Hair follicle dermal papilla cell (primary cell): ENCODE data around the gene PLCXD3. TPM values are rescaled to one million over a fixed set of nuclear protein-coding genes. Genes with fewer than 3 reads are reported as not detected.

ENCODE experiments used
- total RNA-seq: library from RNA; depleted of rRNA; stranded (reverse); fragments of >200 nt; gene quantifications from 2 replicates; pipeline ENCODE4 v1.2.3, GENCODE V29; 2012

The PLCXD3 gene, protein sequence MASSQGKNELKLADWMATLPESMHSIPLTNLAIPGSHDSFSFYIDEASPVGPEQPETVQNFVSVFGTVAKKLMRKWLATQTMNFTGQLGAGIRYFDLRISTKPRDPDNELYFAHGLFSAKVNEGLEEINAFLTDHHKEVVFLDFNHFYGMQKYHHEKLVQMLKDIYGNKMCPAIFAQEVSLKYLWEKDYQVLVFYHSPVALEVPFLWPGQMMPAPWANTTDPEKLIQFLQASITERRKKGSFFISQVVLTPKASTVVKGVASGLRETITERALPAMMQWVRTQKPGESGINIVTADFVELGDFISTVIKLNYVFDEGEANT
- total RNA-seq: under 0.01 and 0.12 TPM in 2 replicates

DNA sequence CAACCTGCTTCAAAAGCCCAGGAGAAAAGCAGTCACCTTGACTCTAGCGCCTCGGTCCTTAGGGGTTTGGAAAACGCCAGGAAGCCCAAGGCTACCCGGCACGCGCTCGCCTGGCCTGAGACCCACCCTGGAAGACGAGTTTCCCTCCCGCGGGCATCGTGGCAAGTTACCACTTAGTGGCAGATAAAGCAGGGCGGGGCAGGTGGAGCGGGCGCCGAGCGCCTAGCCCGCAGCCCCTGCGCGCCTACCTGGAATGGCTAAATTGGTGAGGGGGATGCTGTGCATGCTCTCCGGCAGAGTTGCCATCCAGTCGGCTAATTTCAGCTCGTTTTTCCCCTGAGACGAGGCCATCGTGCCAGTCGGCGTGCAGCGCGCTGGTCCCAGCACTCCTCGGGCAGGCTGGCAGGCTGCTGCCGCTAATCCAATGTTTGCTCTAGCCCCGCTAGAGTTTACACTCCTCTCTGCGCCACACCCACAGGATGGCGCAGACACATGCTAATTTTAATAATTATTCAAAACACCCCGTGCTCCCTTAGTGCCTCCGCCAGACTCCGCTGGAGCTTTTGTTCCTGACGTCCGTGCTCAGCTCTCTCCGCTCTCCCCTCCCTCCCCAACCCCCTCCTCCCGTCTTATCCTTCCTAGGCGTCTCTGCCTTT, at the start of gene PLCXD3:
Gene PLCXD3 (minus strand): TSS at position 426 of the 656 bp plus-strand sequence. CDS start 75 bp downstream, at position 351.

